PFSK-1 (cell line): ENCODE measurements around the gene TBCD.

Source experiments
- FOXP2 ChIP-seq: optimal IDR thresholded peaks from 2 replicates; pipeline ENCODE3; 2011; ENCODE audit warnings: borderline replicate concordance, control low read depth, inconsistent platforms; ENCODE audit not compliant: insufficient read depth; ENCODE audit errors: extremely low read length, extremely low read depth
- POLR2AphosphoS5 ChIP-seq: IDR thresholded peaks from 2 replicates; pipeline ENCODE4 v1.6.1; 2012; ENCODE audit warnings: low read depth, mild to moderate bottlenecking, control low read depth, low read length, moderate library complexity
- SIN3A ChIP-seq: IDR thresholded peaks from 2 replicates; pipeline ENCODE4 v1.6.1; 2012; ENCODE audit warnings: mild to moderate bottlenecking, low read length, moderate library complexity, borderline replicate concordance; ENCODE audit not compliant: insufficient read depth
- TAF1 ChIP-seq: IDR thresholded peaks from 2 replicates; pipeline ENCODE4 v1.6.1; 2012; ENCODE audit warnings: low read length, control low read depth, borderline replicate concordance; ENCODE audit not compliant: insufficient read depth
- TF ChIP-seq, protein P1 (sequence below), 2 experiments: IDR thresholded peaks; 2 replicates each; pipeline versions ENCODE4 v1.6.1 to v1.8.0; 2011 to 2012; ENCODE audit warnings: low read depth in 2 of 2, low read length in 2 of 2, control low read depth in 1 of 2, inconsistent platforms in 1 of 2, mild to moderate bottlenecking in 1 of 2, moderate library complexity in 1 of 2; ENCODE audit not compliant: insufficient read depth in 1 of 2

DNA sequence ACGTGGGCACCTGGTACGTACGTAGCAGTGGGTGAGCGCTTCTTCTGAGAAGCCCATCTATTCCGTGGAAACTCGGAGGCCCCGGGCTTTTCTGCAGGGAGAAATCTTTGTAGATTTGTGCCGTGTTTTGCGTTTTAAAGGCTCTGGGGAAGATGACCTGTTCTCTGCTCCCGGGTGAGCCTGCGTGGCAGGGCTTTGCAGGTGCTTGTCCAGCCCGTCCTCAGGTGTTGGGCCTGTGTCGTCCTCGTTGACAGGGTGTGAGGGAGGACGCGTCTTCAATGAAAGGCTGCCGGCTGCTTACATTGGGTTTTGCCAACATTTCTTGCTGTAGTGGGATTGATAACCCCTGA is 175.4 kb downstream of the TBCD start:
- no peak for TF ChIP-seq POLR2AphosphoS5
- TF ChIP-seq, protein P1, sequence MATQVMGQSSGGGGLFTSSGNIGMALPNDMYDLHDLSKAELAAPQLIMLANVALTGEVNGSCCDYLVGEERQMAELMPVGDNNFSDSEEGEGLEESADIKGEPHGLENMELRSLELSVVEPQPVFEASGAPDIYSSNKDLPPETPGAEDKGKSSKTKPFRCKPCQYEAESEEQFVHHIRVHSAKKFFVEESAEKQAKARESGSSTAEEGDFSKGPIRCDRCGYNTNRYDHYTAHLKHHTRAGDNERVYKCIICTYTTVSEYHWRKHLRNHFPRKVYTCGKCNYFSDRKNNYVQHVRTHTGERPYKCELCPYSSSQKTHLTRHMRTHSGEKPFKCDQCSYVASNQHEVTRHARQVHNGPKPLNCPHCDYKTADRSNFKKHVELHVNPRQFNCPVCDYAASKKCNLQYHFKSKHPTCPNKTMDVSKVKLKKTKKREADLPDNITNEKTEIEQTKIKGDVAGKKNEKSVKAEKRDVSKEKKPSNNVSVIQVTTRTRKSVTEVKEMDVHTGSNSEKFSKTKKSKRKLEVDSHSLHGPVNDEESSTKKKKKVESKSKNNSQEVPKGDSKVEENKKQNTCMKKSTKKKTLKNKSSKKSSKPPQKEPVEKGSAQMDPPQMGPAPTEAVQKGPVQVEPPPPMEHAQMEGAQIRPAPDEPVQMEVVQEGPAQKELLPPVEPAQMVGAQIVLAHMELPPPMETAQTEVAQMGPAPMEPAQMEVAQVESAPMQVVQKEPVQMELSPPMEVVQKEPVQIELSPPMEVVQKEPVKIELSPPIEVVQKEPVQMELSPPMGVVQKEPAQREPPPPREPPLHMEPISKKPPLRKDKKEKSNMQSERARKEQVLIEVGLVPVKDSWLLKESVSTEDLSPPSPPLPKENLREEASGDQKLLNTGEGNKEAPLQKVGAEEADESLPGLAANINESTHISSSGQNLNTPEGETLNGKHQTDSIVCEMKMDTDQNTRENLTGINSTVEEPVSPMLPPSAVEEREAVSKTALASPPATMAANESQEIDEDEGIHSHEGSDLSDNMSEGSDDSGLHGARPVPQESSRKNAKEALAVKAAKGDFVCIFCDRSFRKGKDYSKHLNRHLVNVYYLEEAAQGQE (IDR thresholded peaks at IDR 0.05; ENCODE audit: insufficient read depth in 1 of 2, low read depth in 2 of 2, low read length in 2 of 2) = no peak
- TF ChIP-seq SIN3A = no peak
- no peak for TF ChIP-seq TAF1
- TF ChIP-seq FOXP2 = no peak
